KMS-11 (cell line): ENCODE measurements around the gene ACADM.
"Not testable (repeated sequence)": the region's sequence is repeated elsewhere in the genome, so short reads cannot be mapped to it uniquely, and the experiment has no call there.

Experiments used
- H2AFZ ChIP-seq: fragments of 200-600 bp; sonication (generic); 2 replicates; pipeline ENCODE4 v1.6.1; 2016; ENCODE audit warnings: antibody characterized with exemption, mixed run types, low read depth
- H3K27ac ChIP-seq: fragments of 200-600 bp; sonication (generic); 2 replicates; pipeline ENCODE4 v1.6.1; 2016; ENCODE audit warnings: mild to moderate bottlenecking, mixed run types
- H3K27me3 ChIP-seq: fragments of 200-600 bp; sonication (generic); 2 replicates; pipeline ENCODE4 v1.6.1; 2017; ENCODE audit warnings: mild to moderate bottlenecking, low read depth, mixed run types, moderate library complexity; ENCODE audit not compliant: insufficient read depth
- H3K36me3 ChIP-seq: fragments of 200-600 bp; sonication (generic); 2 replicates; pipeline ENCODE4 v1.6.1; 2017; ENCODE audit warnings: mild to moderate bottlenecking, mixed run types; ENCODE audit not compliant: insufficient read depth
- H3K4me1 ChIP-seq: fragments of 200-600 bp; sonication (generic); 2 replicates; pipeline ENCODE4 v1.6.1; 2016; ENCODE audit warnings: mild to moderate bottlenecking, low read depth, mixed run types; ENCODE audit not compliant: poor library complexity, severe bottlenecking
- H3K4me2 ChIP-seq: fragments of 200-600 bp; sonication (generic); 2 replicates; pipeline ENCODE4 v1.7.0; 2016; ENCODE audit warnings: mild to moderate bottlenecking, mixed run types
- H3K4me3 ChIP-seq: fragments of 200-600 bp; sonication (generic); IDR thresholded peaks from 2 replicates; pipeline ENCODE4 v1.6.1; 2017; ENCODE audit warnings: low read depth, low read length, mixed read lengths; ENCODE audit not compliant: insufficient read depth
- H3K79me2 ChIP-seq: fragments of 200-600 bp; sonication (generic); 2 replicates; pipeline ENCODE4 v1.6.1; 2016; ENCODE audit warnings: low read depth, mixed run types; ENCODE audit not compliant: insufficient read depth
- H3K9ac ChIP-seq: fragments of 200-600 bp; sonication (generic); 2 replicates; pipeline ENCODE4 v1.6.1; 2016; ENCODE audit warnings: mild to moderate bottlenecking, mixed run types
- H4K20me1 ChIP-seq: fragments of 200-600 bp; sonication (generic); 2 replicates; pipeline ENCODE4 v1.6.1; 2016; ENCODE audit warnings: mild to moderate bottlenecking, mixed run types; ENCODE audit not compliant: insufficient read depth
- TF ChIP-seq, protein P1 (sequence below): fragments of 200-600 bp; sonication (generic); conservative IDR thresholded peaks from 2 replicates; pipeline ENCODE4 v1.6.1; 2017; ENCODE audit warnings: low read depth, mild to moderate bottlenecking, antibody characterized with exemption, low read length, moderate library complexity, mixed read lengths

Gene ACADM

DNA sequence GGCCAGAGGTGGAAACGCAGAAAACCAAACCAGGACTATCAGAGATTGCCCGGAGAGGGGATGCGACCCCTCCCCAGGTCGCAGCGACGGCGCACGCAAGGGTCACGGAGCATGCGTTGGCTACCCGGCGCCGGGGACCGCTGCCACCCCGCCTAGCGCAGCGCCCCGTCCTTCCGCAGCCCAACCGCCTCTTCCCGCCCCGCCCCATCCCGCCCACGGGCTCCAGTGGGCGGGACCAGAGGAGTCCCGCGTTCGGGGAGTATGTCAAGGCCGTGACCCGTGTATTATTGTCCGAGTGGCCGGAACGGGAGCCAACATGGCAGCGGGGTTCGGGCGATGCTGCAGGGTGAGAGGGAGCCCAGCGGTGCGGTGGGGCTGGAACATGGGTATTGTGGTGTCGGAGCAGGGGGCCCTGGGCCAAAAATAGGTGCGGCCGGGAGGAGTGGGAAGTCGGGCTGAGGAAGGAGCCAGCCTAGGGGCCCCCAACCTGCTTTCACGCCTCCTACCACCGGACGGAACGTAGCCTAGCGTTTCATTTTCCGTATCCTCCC, at the start of gene ACADM:
TSS of gene ACADM (plus strand) at position 238 of the 551 bp plus-strand sequence. CDS start at position 317, 79 bp downstream.
- peaks cover 8% of the 10 kb centered on the region; the same call in 1 of the 2 replicates for H3K79me2 ChIP-seq

DNA sequence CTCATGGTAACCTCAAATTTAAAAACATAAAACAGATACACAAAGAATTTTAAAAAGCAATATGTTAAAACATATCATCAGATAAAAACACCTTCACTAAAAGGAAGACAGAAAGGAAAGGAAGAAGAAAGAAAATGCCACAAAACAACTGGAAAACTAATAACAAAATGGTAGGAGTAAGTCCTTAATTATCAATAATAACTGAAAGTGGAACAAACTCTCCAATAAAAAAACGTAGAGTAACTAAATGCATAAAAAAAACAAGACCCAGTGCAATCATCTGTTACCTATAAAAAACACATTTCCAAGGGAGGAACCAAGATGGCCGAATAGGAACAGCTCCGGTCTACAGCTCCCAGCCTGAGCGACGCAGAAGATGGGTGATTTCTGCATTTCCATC, 47.1 kb upstream of the ACADM start:
- TF ChIP-seq, protein P1, sequence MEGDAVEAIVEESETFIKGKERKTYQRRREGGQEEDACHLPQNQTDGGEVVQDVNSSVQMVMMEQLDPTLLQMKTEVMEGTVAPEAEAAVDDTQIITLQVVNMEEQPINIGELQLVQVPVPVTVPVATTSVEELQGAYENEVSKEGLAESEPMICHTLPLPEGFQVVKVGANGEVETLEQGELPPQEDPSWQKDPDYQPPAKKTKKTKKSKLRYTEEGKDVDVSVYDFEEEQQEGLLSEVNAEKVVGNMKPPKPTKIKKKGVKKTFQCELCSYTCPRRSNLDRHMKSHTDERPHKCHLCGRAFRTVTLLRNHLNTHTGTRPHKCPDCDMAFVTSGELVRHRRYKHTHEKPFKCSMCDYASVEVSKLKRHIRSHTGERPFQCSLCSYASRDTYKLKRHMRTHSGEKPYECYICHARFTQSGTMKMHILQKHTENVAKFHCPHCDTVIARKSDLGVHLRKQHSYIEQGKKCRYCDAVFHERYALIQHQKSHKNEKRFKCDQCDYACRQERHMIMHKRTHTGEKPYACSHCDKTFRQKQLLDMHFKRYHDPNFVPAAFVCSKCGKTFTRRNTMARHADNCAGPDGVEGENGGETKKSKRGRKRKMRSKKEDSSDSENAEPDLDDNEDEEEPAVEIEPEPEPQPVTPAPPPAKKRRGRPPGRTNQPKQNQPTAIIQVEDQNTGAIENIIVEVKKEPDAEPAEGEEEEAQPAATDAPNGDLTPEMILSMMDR: no peak
- no peak overlapping the region for H2AFZ ChIP-seq
- H4K20me1 ChIP-seq: no peaks in the 10 kb centered on the region
- no peaks in the 10 kb centered on the region for H3K27me3 ChIP-seq
- peaks cover 6% of the 10 kb centered on the region for H3K4me1 ChIP-seq
- no peak overlapping the region for H3K9ac ChIP-seq
- no peaks in the 10 kb centered on the region for H3K36me3 ChIP-seq
- no peak overlapping the region for H3K4me3 ChIP-seq
- no peak overlapping the region for H3K4me2 ChIP-seq
- no peak overlapping the region for H3K27ac ChIP-seq
- H3K79me2 ChIP-seq: no peaks in the 10 kb centered on the region

More for the DNA sequence above, at the start of gene ACADM:
- Histone ChIP-seq H3K4me2 (peak within 1 kb of the TSS; percentile 60), H4K20me1 (no peaks in the 10 kb centered on the region), H3K27ac (peak within 1 kb of the TSS; percentile 59), H2AFZ (peak within 1 kb of the TSS; percentile 71), H3K4me1 (peaks cover 7% of the 10 kb centered on the region), H3K4me3 (peak within 1 kb of the TSS; percentile 38), H3K9ac (peak within 1 kb of the TSS; percentile 60), H3K27me3 (no peaks in the 10 kb centered on the region), H3K36me3 (no peaks in the 10 kb centered on the region)
- TF ChIP-seq, protein P1: no peak

DNA sequence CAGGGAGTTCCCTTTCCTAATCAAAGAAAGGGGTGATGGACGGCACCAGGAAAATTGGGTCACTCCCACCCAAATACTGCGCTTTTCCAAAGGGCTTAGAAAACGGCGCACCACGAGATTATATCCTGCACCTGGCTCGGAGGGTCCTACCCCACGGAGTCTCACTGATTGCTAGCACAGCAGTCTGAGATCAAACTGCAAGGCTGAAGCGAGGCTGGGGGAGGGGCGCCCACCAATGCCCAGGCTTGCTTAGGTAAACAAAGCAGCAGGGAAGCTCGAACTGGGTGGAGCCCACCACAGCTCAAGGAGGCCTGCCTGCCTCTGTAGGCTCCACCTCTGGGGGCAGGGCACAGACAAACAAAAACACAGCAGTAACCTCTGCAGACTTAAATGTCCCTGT, 46.5 kb upstream of the ACADM start:
- not testable (repeated sequence) for H3K27ac ChIP-seq, H3K4me2 ChIP-seq, H3K79me2 ChIP-seq, H3K4me1 ChIP-seq, H3K36me3 ChIP-seq, H3K27me3 ChIP-seq, H3K9ac ChIP-seq, H4K20me1 ChIP-seq, H3K4me3 ChIP-seq, H2AFZ ChIP-seq

- H2AFZ ChIP-seq: no peak overlapping the region
- H3K4me3 ChIP-seq: no peak overlapping the region
- H3K27ac ChIP-seq: no peak overlapping the region
- H3K79me2 ChIP-seq: no peaks in the 10 kb centered on the region
- H4K20me1 ChIP-seq: no peaks in the 10 kb centered on the region
- H3K36me3 ChIP-seq: no peaks in the 10 kb centered on the region
- no peaks in the 10 kb centered on the region for H3K4me1 ChIP-seq
- TF ChIP-seq, protein P1: no peak
- no peaks in the 10 kb centered on the region for H3K27me3 ChIP-seq
- H3K4me2 ChIP-seq: no peak overlapping the region
- no peak overlapping the region for H3K9ac ChIP-seq
These were observed 34.0 kb upstream of the ACADM start for GRCh38 chr1:75690547-75690946.

DNA sequence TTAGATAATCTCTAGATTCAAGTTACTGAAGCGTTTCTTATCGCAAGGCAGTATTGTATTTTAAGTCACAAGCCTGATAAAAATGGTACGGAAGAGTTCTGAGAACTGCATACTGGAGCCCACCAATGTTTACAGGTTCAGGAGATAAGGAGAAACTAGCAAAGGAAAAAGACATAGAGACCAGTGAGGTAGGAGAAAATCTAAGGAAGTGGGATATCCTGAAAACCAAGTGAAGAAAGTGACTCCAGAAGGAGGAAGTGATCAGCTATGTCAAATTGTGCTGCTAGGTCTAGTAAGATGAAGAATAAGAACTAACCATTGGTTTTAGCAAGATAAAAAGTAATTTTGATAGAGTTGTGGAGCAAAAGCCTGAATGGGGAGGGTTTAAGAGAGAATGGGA, 31.0 kb upstream of the ACADM start:
- TF ChIP-seq, protein P1: no peak
- H3K9ac ChIP-seq: no peak overlapping the region
- H3K27ac ChIP-seq: no peak overlapping the region
- H4K20me1 ChIP-seq: no peaks in the 10 kb centered on the region
- no peak overlapping the region for H3K4me3 ChIP-seq
- no peaks in the 10 kb centered on the region for H3K36me3 ChIP-seq
- H3K4me1 ChIP-seq: no peaks in the 10 kb centered on the region
- no peaks in the 10 kb centered on the region for H3K27me3 ChIP-seq
- H3K4me2 ChIP-seq: no peak overlapping the region
- H3K79me2 ChIP-seq: no peaks in the 10 kb centered on the region
- no peak overlapping the region for H2AFZ ChIP-seq
